Caco-2 (cell line): ENCODE measurements around the gene NFATC1. TPM values are rescaled to one million over a fixed set of nuclear protein-coding genes. Genes with fewer than 3 reads are reported as not detected.
"Not testable (repeated sequence)": the region's sequence is repeated elsewhere in the genome, so short reads cannot be mapped to it uniquely, and the experiment has no call there.

ENCODE experiments used
- BruUV-seq: library from RNA; stranded (reverse); fragments of 400-500 nt; replicated peaks from 2 replicates; lab custom pipeline; 2021; lab: Mats Ljungman, UMichigan
- CTCF ChIA-PET: fragments of 300-600 bp; sonication (Branson Sonifier 250); formaldehyde crosslinking; loops from one replicate; lab custom pipeline; 2022; ENCODE audit warnings: antibody characterized with exemption; lab: Charles Lee
- POLR2A ChIA-PET: fragments of 300-600 bp; sonication (Branson Sonifier 250); formaldehyde crosslinking; loops from one replicate; lab custom pipeline; 2022; ENCODE audit warnings: antibody characterized with exemption; lab: Charles Lee
- DNase-seq, 2 experiments: peaks; one replicate each; pipeline versions ENCODE4 v3.0.0 to v3.0.0-alpha.2; 2020 to 2022
- H3K27me3 ChIP-seq: replicated peaks from 2 replicates; pipeline ENCODE4 v1.6.0; 2011; ENCODE audit warnings: low read length; ENCODE audit not compliant: control insufficient read depth, insufficient read depth
- H3K36me3 ChIP-seq: 2 replicates; pipeline ENCODE4 v1.5.1; 2011; ENCODE audit warnings: low read length; ENCODE audit not compliant: control insufficient read depth, insufficient read depth
- H3K4me1 ChIP-seq: fragments of 250-450 bp; sonication (Bioruptor Pico); 2 replicates; pipeline ENCODE4 v1.5.1; 2020; ENCODE audit warnings: mild to moderate bottlenecking
- H3K4me3 ChIP-seq: 2 replicates; pipeline ENCODE4 v1.5.1; 2011; ENCODE audit warnings: low read depth, mild to moderate bottlenecking, control low read depth, low read length
- H3K9me3 ChIP-seq: fragments of 250-450 bp; sonication (Bioruptor Pico); 2 replicates; pipeline ENCODE4 v1.5.1; 2020; ENCODE audit warnings: mild to moderate bottlenecking, moderate library complexity
- H3K27ac Mint-ChIP-seq: one replicate; pipeline ENCODE4 v1.8.0; 2022; ENCODE audit warnings: mixed read lengths; ENCODE audit not compliant: unreplicated experiment
- H3K27me3 Mint-ChIP-seq: one replicate; pipeline ENCODE4 v1.8.0; 2022; ENCODE audit warnings: mixed read lengths; ENCODE audit not compliant: insufficient read depth, unreplicated experiment
- H3K36me3 Mint-ChIP-seq: one replicate; pipeline ENCODE4 v1.8.0; 2022; ENCODE audit warnings: mild to moderate bottlenecking, mixed read lengths; ENCODE audit not compliant: insufficient read depth, unreplicated experiment
- H3K4me1 Mint-ChIP-seq: one replicate; pipeline ENCODE4 v1.8.0; 2022; ENCODE audit warnings: low read depth, mixed read lengths; ENCODE audit not compliant: unreplicated experiment
- H3K4me3 Mint-ChIP-seq: one replicate; pipeline ENCODE4 v1.8.0; 2022; ENCODE audit warnings: mild to moderate bottlenecking, moderate library complexity, mixed read lengths; ENCODE audit not compliant: unreplicated experiment
- H3K9me3 Mint-ChIP-seq: one replicate; pipeline ENCODE4 v1.8.0; 2022; ENCODE audit warnings: mixed read lengths; ENCODE audit not compliant: unreplicated experiment
- CTCF ChIP-seq, 2 experiments: fragments of 200-600 bp in 1 of 2; IDR thresholded peaks; 1 replicate in 1 of 2; 2 replicates in 1 of 2; pipeline versions ENCODE4 v1.5.1 to v1.8.0; 2011 to 2022; ENCODE audit warnings: antibody characterized with exemption in 1 of 2, control low read depth in 1 of 2, inconsistent platforms in 1 of 2, low read depth in 1 of 2, low read length in 1 of 2, mild to moderate bottlenecking in 1 of 2, moderate library complexity in 1 of 2; ENCODE audit not compliant: insufficient read depth in 1 of 2, severe bottlenecking in 1 of 2, unreplicated experiment in 1 of 2
- intact Hi-C: fragments of 100-400 bp; cut with micrococcal nuclease; formaldehyde crosslinking; loops from one replicate; pipeline ENCODE4 v1.10.0; 2022; ENCODE audit not compliant: unreplicated experiment
- total RNA-seq: library from RNA; stranded (reverse); gene quantifications from 2 replicates; pipeline ENCODE4 v1.2.3, GENCODE V29; 2022

Gene NFATC1
- total RNA-seq, 1 experiment from 2014 or later = 0.66 TPM

DNA sequence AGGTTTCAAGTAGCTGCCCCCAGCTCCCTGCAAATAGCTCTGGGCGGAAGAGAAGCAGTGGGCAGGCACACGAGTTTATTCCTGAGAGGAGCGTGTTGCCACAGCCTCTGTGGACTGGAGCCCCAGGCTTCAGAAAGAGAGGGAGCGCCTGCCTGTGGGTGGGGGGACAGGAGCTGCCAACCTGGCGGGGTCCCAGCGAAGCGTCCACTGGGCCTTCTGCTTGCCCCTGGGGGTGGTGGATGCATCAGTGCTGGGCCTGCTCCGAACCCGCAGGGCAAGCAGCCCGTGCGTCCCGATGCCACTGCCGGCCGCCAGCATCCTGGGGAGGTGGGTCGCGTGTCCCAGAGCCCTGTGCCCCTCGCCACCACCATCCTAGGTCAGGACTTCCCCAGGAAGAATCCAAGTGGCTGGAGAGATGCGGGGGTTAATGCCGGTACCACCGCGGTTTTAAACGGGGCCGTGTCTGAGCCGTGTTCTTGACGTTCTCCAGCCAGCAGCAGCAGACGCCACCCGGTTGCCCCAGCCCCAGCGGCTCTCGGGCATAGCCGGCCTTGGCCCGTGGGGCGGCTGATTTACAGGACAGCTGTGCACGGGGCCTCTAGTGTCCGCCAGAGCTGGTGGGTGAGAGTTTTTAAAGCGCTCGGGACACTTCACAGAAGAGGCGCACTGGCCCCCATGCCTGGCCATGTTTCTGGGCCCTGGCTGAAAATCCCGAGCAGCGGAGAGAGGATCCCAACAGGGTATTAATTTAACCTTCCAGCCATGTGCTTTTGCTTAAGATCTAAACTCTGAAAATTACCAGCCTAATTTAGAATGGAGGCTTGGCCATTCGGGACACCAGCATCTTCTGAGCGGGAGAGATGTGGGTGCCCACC lies 84.7 kb downstream of the NFATC1 start:
- CTCF ChIA-PET = no interaction called here

DNA sequence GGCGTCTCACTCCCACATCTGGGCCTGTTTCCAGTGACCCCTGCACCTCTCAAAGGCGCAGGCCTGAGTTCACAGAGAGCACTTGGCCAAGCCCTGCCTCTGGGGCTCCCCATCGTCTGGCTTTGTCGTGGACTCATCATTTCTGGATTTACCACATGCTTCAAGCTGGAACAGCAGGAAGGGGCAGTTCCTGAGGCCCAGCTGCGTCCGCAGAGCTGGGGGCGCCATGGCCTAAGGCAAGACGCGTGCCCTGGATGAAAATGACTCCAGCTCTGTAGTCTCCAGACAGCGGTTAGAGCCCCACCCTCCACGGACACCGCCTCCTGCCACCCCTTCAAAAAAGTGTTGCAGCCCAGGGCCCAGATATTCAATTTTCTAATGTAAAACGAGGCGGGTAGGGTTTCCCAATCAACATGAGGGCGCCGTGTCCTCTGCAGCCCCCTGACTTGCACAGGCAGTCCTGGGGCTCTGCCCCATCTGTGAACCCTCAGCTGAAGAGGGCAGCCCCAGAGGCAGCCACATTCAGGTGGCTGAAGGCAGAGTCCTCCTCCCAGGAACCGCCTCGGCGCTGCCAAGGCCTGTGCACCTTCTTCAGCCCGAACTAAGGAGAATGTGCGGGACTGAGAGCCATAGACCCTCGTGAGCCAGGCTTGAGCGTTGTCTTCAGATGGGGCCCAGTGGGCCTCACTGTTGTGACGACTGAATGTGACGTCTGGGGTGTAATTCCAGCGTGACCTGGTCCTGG lies 85.5 kb downstream of the NFATC1 start:
- ChIA-PET POLR2A (no interaction called here), CTCF (no interaction called here)
- Mint-ChIP-seq H3K36me3 (no peaks in the 10 kb centered on the region), H3K27me3 (no peaks in the 10 kb centered on the region), H3K9me3 (no peaks in the 10 kb centered on the region), H3K4me1 (no peaks in the 10 kb centered on the region), H3K4me3 (no peak overlapping the region), H3K27ac (no peak overlapping the region)
- intact Hi-C loops = no loop called here
- Histone ChIP-seq H3K4me3 (no peak overlapping the region), H3K4me1 (no peaks in the 10 kb centered on the region), H3K36me3 (no peaks in the 10 kb centered on the region), H3K27me3 (no peaks in the 10 kb centered on the region), H3K9me3 (no peaks in the 10 kb centered on the region)
- TF ChIP-seq CTCF (IDR thresholded peaks at IDR 0.05; ENCODE audit: insufficient read depth in 1 of 2, low read depth in 1 of 2, low read length in 1 of 2, severe bottlenecking in 1 of 2, unreplicated experiment in 1 of 2) = no peak
- BruUV-seq = no TSS peak
- DNase-seq = no peak

More for the DNA sequence above, 84.7 kb downstream of the NFATC1 start:
- Histone ChIP-seq H3K4me3 (no peak overlapping the region), H3K36me3 (no peaks in the 10 kb centered on the region), H3K27me3 (no peaks in the 10 kb centered on the region), H3K4me1 (no peaks in the 10 kb centered on the region), H3K9me3 (no peaks in the 10 kb centered on the region)
- Mint-ChIP-seq H3K4me1 (no peaks in the 10 kb centered on the region), H3K36me3 (no peaks in the 10 kb centered on the region), H3K9me3 (no peaks in the 10 kb centered on the region), H3K4me3 (no peak overlapping the region), H3K27me3 (no peaks in the 10 kb centered on the region), H3K27ac (no peak overlapping the region)
- POLR2A ChIA-PET = no interaction called here
- TF ChIP-seq CTCF (IDR thresholded peaks at IDR 0.05; ENCODE audit: insufficient read depth in 1 of 2, low read depth in 1 of 2, low read length in 1 of 2, severe bottlenecking in 1 of 2, unreplicated experiment in 1 of 2) = no peak
- no TSS peak for BruUV-seq
- no peak for DNase-seq
- intact Hi-C loops = no loop called here

DNA sequence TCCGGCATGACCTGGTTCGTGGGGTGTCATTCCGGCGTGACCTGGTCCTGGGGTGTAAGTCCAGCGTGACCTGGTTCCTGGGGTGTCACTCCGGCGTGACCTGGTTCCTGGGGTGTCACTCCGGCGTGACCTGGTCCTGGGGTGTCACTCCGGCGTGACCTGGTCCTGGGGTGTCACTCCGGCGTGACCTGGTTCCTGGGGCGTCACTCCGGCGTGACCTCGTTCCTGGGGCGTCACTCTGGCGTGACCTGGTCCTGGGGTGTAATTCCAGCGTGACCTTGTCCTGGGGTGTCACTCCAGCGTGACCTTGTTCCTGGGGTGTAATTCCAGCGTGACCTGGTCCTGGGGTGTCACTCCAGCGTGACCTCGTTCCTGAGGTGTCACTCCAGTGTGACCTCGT lies 87.7 kb downstream of the NFATC1 start:
- intact Hi-C loops, H3K27me3 ChIP-seq, H3K9me3 ChIP-seq, H3K4me3 ChIP-seq, H3K36me3 ChIP-seq, H3K4me1 ChIP-seq, H3K27ac Mint-ChIP-seq, POLR2A ChIA-PET, H3K4me1 Mint-ChIP-seq, CTCF ChIA-PET, BruUV-seq, DNase-seq, H3K9me3 Mint-ChIP-seq, H3K27me3 Mint-ChIP-seq, H3K36me3 Mint-ChIP-seq, H3K4me3 Mint-ChIP-seq: not testable (repeated sequence)
